K562 (cell line): ENCODE results near the gene TFB2M. TPM values are rescaled to one million over a fixed set of nuclear protein-coding genes. Genes with fewer than 3 reads are reported as not detected.

Experiments used
- EZH2 ChIP-seq: IDR thresholded peaks from 2 replicates; pipeline ENCODE4 v1.6.1; 2012; ENCODE audit warnings: low read depth, mild to moderate bottlenecking, inconsistent platforms, low read length, borderline replicate concordance
- KDM1A ChIP-seq, 2 experiments: fragments of 450-650 bp; IDR thresholded peaks; 2 replicates each; pipeline ENCODE4 v1.6.1; 2016; ENCODE audit warnings: mild to moderate bottlenecking in 2 of 2
- LARP7 ChIP-seq: fragments of 450-650 bp; IDR thresholded peaks from 2 replicates; pipeline ENCODE4 v1.6.1; 2016
- POLR2AphosphoS2 ChIP-seq: IDR thresholded peaks from 2 replicates; pipeline ENCODE4 v1.6.1; 2012; ENCODE audit warnings: low read length, improper control_type of control experiment
- SIN3A ChIP-seq, 2 experiments: fragments of 150-350 bp in 1 of 2; IDR thresholded peaks; 2 replicates each; pipeline ENCODE4 v1.6.1; 2011 to 2016; ENCODE audit warnings: borderline replicate concordance in 2 of 2, low read depth in 2 of 2, low read length in 2 of 2, mild to moderate bottlenecking in 2 of 2, moderate library complexity in 2 of 2; ENCODE audit not compliant: control insufficient read depth in 1 of 2
- ZSCAN32 ChIP-seq: fragments of 450-650 bp; formaldehyde crosslinking; IDR thresholded peaks from 2 replicates; pipeline ENCODE4 v1.4.0; 2020; ENCODE audit warnings: mild to moderate bottlenecking, moderate library complexity
- polyA plus RNA-seq, 8 experiments: library from polyadenylated mRNA; depleted of rRNA in 4 of 8; stranded (reverse) in 5 of 8; unstranded in 3 of 8; fragments of >200 nt; fragmentation: Nextera tagmentation in 2 of 8; fragmentation: Illumina TruSeq in 1 of 8; extraction: Ambion mirVana in 2 of 8; extraction: Trizol in 1 of 8; gene quantifications; 2 replicates each; pipeline versions ENCODE4 v1.2.1 to v1.2.3, GENCODE V29; 2011 to 2014; ENCODE audit warnings: inconsistent platforms in 1 of 8, missing spikeins in 1 of 8
- total RNA-seq, 7 experiments: library from RNA; depleted of rRNA in 6 of 7; stranded (reverse); fragments of >200 nt in 6 of 7; fragmentation: Illumina TruSeq in 2 of 7; extraction: Trizol in 2 of 7; gene quantifications; 2 replicates each; pipeline versions ENCODE4 v1.2.1 to v1.2.3, GENCODE V29; 2011 to 2021; ENCODE audit warnings: low replicate concordance in 1 of 7
- TF ChIP-seq, protein P1 (sequence below), 2 experiments: fragments of 450-650 bp in 1 of 2; sonication (generic) in 1 of 2; formaldehyde crosslinking in 1 of 2; IDR thresholded peaks; 2 replicates each; pipeline versions ENCODE4 v1.7.1 to v1.9.0; 2016 to 2022; ENCODE audit warnings: inconsistent platforms in 1 of 2, mild to moderate bottlenecking in 1 of 2, missing genetic modification reagents in 1 of 2
- TF ChIP-seq, protein P2 (sequence below): fragments of 250-450 bp; sonication (Bioruptor Pico); IDR thresholded peaks from 2 replicates; pipeline ENCODE4 v1.5.0; 2020; ENCODE audit warnings: mild to moderate bottlenecking, borderline replicate concordance
- TF ChIP-seq, protein P3 (sequence below): fragments of 250-450 bp; sonication (Bioruptor Pico); IDR thresholded peaks from 2 replicates; pipeline ENCODE4 v1.5.0; 2021

TFB2M gene
- total and polyA plus RNA-seq, 9 of the 15 experiments (the other 6 are each of a cell fraction or from before 2014, with no cell fraction given), result 55.1 to 162 (median 70.6) TPM

DNA sequence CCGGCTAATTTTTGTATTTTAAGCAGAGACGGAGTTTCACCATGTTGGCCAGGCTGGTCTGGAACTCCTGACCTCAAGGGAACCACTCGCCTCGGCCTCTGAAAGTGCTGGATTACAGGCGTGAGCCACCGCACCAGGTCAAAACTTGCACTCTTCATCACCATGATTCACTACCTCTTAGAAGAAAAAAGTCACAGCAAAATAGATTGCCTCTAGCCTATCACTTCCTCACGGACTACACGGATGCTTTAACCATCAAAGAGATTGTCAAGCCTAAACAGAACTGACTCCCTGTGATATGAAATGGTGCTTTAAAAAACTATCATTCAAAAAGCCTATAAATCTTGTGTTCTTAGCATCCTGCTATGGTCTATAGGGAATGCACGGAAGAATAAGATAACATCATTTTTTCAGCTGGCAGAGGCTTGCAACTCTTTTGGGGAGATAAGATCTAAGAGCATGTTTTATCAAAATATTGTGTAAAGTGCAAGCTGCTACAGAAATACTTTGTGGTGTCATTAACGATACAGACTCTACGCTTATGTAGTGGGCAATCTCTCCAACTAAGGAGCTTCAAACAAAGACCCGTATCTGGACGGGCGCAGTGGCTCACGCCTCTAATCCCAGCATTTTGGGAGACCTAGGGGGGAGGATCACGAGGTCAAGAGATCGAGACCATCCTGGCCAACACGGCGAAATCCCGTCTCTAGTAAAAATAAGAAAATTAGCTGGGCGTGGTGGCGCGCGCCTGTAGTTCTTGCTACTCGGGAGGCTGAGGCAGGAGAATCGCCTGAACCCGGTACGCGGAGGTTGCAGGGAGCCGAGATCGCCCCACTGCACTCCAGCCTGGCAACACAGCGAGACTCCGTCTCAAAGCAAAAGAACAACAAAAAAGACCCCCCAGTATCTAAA is 966 bp downstream of the TFB2M start (continued):
- TF ChIP-seq, protein P1, sequence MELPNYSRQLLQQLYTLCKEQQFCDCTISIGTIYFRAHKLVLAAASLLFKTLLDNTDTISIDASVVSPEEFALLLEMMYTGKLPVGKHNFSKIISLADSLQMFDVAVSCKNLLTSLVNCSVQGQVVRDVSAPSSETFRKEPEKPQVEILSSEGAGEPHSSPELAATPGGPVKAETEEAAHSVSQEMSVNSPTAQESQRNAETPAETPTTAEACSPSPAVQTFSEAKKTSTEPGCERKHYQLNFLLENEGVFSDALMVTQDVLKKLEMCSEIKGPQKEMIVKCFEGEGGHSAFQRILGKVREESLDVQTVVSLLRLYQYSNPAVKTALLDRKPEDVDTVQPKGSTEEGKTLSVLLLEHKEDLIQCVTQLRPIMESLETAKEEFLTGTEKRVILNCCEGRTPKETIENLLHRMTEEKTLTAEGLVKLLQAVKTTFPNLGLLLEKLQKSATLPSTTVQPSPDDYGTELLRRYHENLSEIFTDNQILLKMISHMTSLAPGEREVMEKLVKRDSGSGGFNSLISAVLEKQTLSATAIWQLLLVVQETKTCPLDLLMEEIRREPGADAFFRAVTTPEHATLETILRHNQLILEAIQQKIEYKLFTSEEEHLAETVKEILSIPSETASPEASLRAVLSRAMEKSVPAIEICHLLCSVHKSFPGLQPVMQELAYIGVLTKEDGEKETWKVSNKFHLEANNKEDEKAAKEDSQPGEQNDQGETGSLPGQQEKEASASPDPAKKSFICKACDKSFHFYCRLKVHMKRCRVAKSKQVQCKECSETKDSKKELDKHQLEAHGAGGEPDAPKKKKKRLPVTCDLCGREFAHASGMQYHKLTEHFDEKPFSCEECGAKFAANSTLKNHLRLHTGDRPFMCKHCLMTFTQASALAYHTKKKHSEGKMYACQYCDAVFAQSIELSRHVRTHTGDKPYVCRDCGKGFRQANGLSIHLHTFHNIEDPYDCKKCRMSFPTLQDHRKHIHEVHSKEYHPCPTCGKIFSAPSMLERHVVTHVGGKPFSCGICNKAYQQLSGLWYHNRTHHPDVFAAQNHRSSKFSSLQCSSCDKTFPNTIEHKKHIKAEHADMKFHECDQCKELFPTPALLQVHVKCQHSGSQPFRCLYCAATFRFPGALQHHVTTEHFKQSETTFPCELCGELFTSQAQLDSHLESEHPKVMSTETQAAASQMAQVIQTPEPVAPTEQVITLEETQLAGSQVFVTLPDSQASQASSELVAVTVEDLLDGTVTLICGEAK (IDR thresholded peaks at IDR 0.05), result 0 out of 2 replicates have a peak, but pooled peaks have one; percentile 4
- TF ChIP-seq, protein P1 (CRISPR knock-in tag; IDR thresholded peaks at IDR 0.05), result peak; percentile 4; the same call in 1 of the 2 replicates
- TF ChIP-seq LARP7, result 0 out of 2 replicates have a peak, but pooled peaks have one; percentile 22
- peak; percentile 53 to 60 for TF ChIP-seq KDM1A (IDR thresholded peaks at IDR 0.05)
- no peak for TF ChIP-seq EZH2
- TF ChIP-seq SIN3A (IDR thresholded peaks at IDR 0.05; ENCODE audit: borderline replicate concordance in 2 of 2, control insufficient read depth in 1 of 2, low read depth in 2 of 2, low read length in 2 of 2), result peak; percentile 9 to 45; a peak in 2 of 4 replicates
- no peak for TF ChIP-seq ZSCAN32
- TF ChIP-seq, protein P2, sequence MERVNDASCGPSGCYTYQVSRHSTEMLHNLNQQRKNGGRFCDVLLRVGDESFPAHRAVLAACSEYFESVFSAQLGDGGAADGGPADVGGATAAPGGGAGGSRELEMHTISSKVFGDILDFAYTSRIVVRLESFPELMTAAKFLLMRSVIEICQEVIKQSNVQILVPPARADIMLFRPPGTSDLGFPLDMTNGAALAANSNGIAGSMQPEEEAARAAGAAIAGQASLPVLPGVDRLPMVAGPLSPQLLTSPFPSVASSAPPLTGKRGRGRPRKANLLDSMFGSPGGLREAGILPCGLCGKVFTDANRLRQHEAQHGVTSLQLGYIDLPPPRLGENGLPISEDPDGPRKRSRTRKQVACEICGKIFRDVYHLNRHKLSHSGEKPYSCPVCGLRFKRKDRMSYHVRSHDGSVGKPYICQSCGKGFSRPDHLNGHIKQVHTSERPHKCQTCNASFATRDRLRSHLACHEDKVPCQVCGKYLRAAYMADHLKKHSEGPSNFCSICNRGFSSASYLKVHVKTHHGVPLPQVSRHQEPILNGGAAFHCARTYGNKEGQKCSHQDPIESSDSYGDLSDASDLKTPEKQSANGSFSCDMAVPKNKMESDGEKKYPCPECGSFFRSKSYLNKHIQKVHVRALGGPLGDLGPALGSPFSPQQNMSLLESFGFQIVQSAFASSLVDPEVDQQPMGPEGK (CRISPR knock-in tag), result no peak
- TF ChIP-seq POLR2AphosphoS2, result no peak
- TF ChIP-seq, protein P3, sequence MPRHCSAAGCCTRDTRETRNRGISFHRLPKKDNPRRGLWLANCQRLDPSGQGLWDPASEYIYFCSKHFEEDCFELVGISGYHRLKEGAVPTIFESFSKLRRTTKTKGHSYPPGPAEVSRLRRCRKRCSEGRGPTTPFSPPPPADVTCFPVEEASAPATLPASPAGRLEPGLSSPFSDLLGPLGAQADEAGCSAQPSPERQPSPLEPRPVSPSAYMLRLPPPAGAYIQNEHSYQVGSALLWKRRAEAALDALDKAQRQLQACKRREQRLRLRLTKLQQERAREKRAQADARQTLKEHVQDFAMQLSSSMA, result no peak
